ENCODE measurements around the gene SLC4A5. TPM values are rescaled to one million over a fixed set of nuclear protein-coding genes. Genes with fewer than 3 reads are reported as not detected.

The SLC4A5 gene
- total and polyA plus RNA-seq, 11 donors, result 0.36 to 4.1 (median 1.6) TPM

DNA sequence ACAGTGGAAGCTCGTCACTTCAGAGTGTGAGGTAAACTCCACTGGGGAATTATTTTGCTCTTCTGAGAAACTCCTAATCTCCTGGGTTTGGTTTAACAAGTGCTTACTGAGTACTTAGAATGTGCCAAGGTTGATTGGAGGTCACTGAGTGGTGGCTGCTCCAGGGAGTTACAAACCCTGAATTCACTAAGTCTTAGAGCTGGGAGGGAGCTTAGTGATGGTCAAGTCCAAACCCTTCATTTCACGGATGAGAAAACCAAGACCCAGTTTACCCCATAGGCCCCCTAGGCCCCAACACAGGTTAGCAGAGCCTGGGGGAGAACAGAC, 52.0 kb downstream of the SLC4A5 start:
- intact Hi-C loops (cut with DNase I), result no loop called here
- no peaks in the 10 kb centered on the region for H3K27me3 ChIP-seq
- 64 to 81% (median 76%) methylated on average over 2 of the region's 2 CpGs for WGBS, 4 donors
- ATAC-seq (peak in 2 of 4 donors; percentile 5 to 19), DNase-seq (no peak)
- peaks cover 0 to 13% (median 0%) of the 10 kb centered on the region in 12 donors for H3K4me1 ChIP-seq
- H3K9me3 ChIP-seq, result no peaks in the 10 kb centered on the region
- H3K27ac ChIP-seq, result peak overlapping the region in 1 of 12 donors; percentile 69
- TF ChIP-seq, protein P1, sequence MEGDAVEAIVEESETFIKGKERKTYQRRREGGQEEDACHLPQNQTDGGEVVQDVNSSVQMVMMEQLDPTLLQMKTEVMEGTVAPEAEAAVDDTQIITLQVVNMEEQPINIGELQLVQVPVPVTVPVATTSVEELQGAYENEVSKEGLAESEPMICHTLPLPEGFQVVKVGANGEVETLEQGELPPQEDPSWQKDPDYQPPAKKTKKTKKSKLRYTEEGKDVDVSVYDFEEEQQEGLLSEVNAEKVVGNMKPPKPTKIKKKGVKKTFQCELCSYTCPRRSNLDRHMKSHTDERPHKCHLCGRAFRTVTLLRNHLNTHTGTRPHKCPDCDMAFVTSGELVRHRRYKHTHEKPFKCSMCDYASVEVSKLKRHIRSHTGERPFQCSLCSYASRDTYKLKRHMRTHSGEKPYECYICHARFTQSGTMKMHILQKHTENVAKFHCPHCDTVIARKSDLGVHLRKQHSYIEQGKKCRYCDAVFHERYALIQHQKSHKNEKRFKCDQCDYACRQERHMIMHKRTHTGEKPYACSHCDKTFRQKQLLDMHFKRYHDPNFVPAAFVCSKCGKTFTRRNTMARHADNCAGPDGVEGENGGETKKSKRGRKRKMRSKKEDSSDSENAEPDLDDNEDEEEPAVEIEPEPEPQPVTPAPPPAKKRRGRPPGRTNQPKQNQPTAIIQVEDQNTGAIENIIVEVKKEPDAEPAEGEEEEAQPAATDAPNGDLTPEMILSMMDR (IDR thresholded peaks at IDR 0.05), result no peak
- no peak for TF ChIP-seq POLR2A (IDR thresholded peaks at IDR 0.05)
- H3K36me3 ChIP-seq, result no peaks in the 10 kb centered on the region
- no peak overlapping the region for H3K4me3 ChIP-seq

DNA sequence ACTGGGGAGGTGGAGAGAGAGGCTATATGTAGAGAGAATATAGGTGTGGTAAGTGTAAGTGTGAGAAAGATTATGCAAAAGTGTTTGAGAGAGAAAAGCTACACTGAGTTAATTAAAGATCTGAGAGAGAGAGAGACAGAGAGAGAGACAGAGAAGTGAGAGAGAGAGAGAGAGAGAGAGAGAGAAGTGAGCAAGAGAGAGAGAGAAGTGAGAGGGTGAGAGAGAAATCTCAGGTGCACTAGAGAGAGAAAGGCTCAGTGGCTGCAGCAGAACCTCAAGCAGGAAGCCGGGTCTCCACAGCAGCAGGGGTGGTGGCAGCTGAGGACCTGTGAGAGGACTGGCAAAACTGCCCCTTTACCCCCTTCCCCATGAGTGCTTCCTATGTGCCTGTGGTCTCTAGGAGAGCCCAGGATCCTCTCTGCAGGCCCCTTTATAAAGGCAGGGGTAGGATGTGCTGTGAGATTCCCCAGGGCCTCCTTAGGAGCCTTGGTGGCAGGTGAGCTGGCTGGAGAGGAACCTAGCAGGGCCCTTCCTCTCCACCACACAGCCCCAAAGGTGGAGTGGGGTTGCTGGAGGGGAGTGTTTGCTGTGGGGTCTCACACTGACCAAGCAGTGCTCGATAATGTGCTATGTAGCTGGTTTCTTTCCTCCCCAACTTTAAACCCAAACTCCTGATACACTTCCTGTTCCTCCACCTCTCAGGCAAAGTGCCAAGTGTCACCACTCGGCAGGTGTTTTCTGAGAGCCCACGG, 52.6 kb downstream of the SLC4A5 start:
- WGBS, 4 donors, result 32 to 49% (median 47%) methylated on average over 4 of the region's 4 CpGs
- DNase-seq (peak in 1 of 5 donors; percentile 34), ATAC-seq (peak in 3 of 4 donors; percentile 9 to 14 (median 14))
- Histone ChIP-seq H3K4me3 (no peak overlapping the region), H3K36me3 (no peaks in the 10 kb centered on the region), H3K27me3 (no peaks in the 10 kb centered on the region), H3K4me1 (peaks cover 0 to 13% (median 0%) of the 10 kb centered on the region in 12 donors), H3K9me3 (no peaks in the 10 kb centered on the region), H3K27ac (peak overlapping the region in 1 of 12 donors; percentile 69)
- TF ChIP-seq, protein P1 (IDR thresholded peaks at IDR 0.05), result no peak
- no peak for TF ChIP-seq POLR2A (IDR thresholded peaks at IDR 0.05)
- intact Hi-C loops (cut with DNase I), result no loop called here

DNA sequence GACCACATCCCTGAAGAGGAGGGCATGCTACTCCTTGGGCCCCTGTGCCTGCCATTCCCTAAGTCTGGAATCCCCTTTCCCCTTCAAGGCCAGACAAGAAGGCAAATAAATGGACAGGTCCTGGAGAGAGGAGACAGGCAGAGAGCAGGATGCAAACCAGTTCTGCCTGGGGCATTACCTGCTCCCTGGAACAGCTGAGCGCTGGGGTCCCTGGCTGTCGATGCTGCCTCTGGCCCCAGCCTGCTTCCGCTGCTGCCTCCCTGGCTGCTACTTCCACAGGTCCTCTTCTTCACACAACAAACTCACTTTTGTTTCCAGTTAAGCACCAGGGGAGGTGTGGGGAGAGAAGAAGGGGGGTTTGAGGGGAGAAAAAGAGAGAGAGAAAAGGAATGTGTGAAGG, 53.1 kb downstream of the SLC4A5 start:
- intact Hi-C loops (cut with DNase I), result no loop called here
- Histone ChIP-seq H3K4me1 (peaks cover 0 to 13% (median 0%) of the 10 kb centered on the region in 12 donors), H3K4me3 (no peak overlapping the region), H3K9me3 (no peaks in the 10 kb centered on the region), H3K27ac (no peak overlapping the region), H3K27me3 (no peaks in the 10 kb centered on the region), H3K36me3 (peaks cover 0 to 4% (median 0%) of the 10 kb centered on the region in 9 donors)
- ATAC-seq, result peak in 1 of 4 donors; percentile 4
- no peak for DNase-seq
- TF ChIP-seq POLR2A (IDR thresholded peaks at IDR 0.05), result no peak
- TF ChIP-seq, protein P1 (IDR thresholded peaks at IDR 0.05), result no peak
- 75 to 94% (median 80%) methylated on average over 3 of the region's 3 CpGs for WGBS, 4 donors

DNA sequence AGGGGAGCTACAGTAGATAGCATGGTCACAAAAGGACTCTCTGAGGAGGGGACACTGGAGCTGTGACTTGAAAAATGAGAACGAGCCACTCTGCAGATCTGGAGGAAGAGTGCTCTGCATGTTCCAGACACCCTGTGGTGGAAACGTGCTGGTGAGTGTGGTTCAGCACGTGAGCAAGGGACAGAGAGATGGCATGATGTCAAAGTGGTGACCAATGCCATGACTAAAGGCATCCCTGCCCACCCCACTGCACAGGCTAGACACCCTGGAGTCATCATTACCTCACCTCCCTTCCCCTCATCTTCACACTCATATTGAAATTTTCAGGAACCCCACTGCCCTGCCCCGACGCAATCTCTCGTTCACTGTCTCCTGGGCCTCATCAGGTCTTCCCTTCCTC, 56.5 kb downstream of the SLC4A5 start:
- DNase-seq (no peak), ATAC-seq (no peak)
- TF ChIP-seq POLR2A (IDR thresholded peaks at IDR 0.05), result no peak
- TF ChIP-seq, protein P1 (IDR thresholded peaks at IDR 0.05), result no peak
- no peak overlapping the region for H3K27ac ChIP-seq
- H3K36me3 ChIP-seq, result peaks cover 0 to 4% (median 0%) of the 10 kb centered on the region in 9 donors
- intact Hi-C loops (cut with DNase I), result no loop called here
- no peaks in the 10 kb centered on the region for H3K9me3 ChIP-seq
- no peaks in the 10 kb centered on the region for H3K27me3 ChIP-seq
- peaks cover 0 to 10% (median 0%) of the 10 kb centered on the region in 12 donors for H3K4me1 ChIP-seq
- no peak overlapping the region for H3K4me3 ChIP-seq
- 78 to 82% (median 81%) methylated on average over 6 of the region's 6 CpGs for WGBS, 4 donors

All from heart left ventricle (tissue), 16 donors.